Amniotic stem cell (primary cell): Measurements from ENCODE around the gene FCRL6.

ENCODE experiments used
- DNase-seq: peaks from one replicate; lab custom pipeline; 2025; lab: John Stamatoyannopoulos, UW

The FCRL6 gene

DNA sequence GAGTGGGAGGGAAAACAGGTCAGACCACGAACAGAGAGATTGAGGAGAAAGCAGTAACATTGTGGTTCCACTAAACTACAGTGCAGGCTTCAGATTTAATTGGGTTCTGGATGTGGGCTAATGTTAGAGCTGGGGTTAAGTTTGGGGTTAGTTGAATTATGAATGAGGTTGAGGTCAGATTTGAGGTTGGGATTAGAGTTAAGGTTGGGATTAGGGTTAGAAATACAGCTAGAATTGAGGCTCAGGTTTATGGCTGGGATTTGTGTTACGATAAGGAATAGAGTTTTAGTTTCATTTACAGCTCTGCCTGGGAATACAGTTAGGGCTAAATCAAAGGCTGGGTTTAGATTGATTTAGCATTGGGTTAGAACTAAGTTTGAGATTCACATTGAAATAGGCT is 62.1 kb downstream of the FCRL6 start:
- DNase-seq: no peak
